Measurements from ENCODE around the gene CHST9. TPM values are rescaled to one million over a fixed set of nuclear protein-coding genes. Genes with fewer than 3 reads are reported as not detected.
"Not testable (repeated sequence)": the region's sequence is repeated elsewhere in the genome, so short reads cannot be mapped to it uniquely, and the experiment has no call there.

CHST9 gene
- total and polyA plus RNA-seq, 5 experiments from 2014 or later: not detected

GRCh38 chr18:27114842-27115241, 70.3 kb downstream of the CHST9 start:
- POLR2A ChIA-PET: no interaction called here

GRCh38 chr18:27113358-27113757, 71.8 kb downstream of the CHST9 start:
- Mint-ChIP-seq H3K4me3 (no peak overlapping the region), H3K27me3 (no peaks in the 10 kb centered on the region), H3K27ac (no peak overlapping the region), H3K36me3 (no peaks in the 10 kb centered on the region), H3K4me1 (no peaks in the 10 kb centered on the region), H3K9me3 (peaks cover 3 to 15% (median 7%) of the 10 kb centered on the region in 9 donors)
- ATAC-seq (no peak), DNase-seq (no peak)
- POLR2A ChIA-PET: no interaction called here

More at GRCh38 chr18:27114842-27115241, 70.3 kb downstream of the CHST9 start:
- Mint-ChIP-seq H3K36me3 (no peaks in the 10 kb centered on the region), H3K4me3 (no peak overlapping the region), H3K9me3 (peaks cover 5 to 15% (median 8%) of the 10 kb centered on the region in 9 donors), H3K27me3 (peaks cover 0 to 2% (median 0%) of the 10 kb centered on the region in 5 donors), H3K27ac (no peak overlapping the region), H3K4me1 (no peaks in the 10 kb centered on the region)
- ATAC-seq (no peak), DNase-seq (no peak)

- peaks cover 3 to 22% (median 8%) of the 10 kb centered on the region in 9 donors for H3K9me3 Mint-ChIP-seq
- H3K27me3 Mint-ChIP-seq: no peaks in the 10 kb centered on the region
- no peaks in the 10 kb centered on the region for H3K4me1 Mint-ChIP-seq
- H3K36me3 Mint-ChIP-seq: no peaks in the 10 kb centered on the region
- POLR2A ChIA-PET: no interaction called here
- no peak for DNase-seq
- no peak for ATAC-seq
- no peak overlapping the region for H3K27ac Mint-ChIP-seq
- no peak overlapping the region for H3K4me3 Mint-ChIP-seq
These were observed 74.8 kb downstream of the CHST9 start for GRCh38 chr18:27110319-27110718.

GRCh38 chr18:27109451-27109850, 75.7 kb downstream of the CHST9 start:
- no peaks in the 10 kb centered on the region for H3K36me3 Mint-ChIP-seq
- no peaks in the 10 kb centered on the region for H3K27me3 Mint-ChIP-seq
- H3K4me3 Mint-ChIP-seq: no peak overlapping the region
- POLR2A ChIA-PET: no interaction called here
- H3K4me1 Mint-ChIP-seq: no peaks in the 10 kb centered on the region
- no peak for DNase-seq
- no peak for ATAC-seq
- no peak overlapping the region for H3K27ac Mint-ChIP-seq
- H3K9me3 Mint-ChIP-seq: peaks cover 3 to 22% (median 9%) of the 10 kb centered on the region in 9 donors

- Mint-ChIP-seq H3K36me3 (no peaks in the 10 kb centered on the region), H3K4me1 (no peaks in the 10 kb centered on the region), H3K9me3 (peaks cover 3 to 21% (median 9%) of the 10 kb centered on the region in 9 donors), H3K27me3 (no peaks in the 10 kb centered on the region), H3K4me3 (no peak overlapping the region), H3K27ac (no peak overlapping the region)
- POLR2A ChIA-PET: no interaction called here
- DNase-seq: no peak
- ATAC-seq: no peak
These were observed 76.3 kb downstream of the CHST9 start for GRCh38 chr18:27108842-27109241.

- H3K27me3 Mint-ChIP-seq: no peaks in the 10 kb centered on the region
- H3K4me1 Mint-ChIP-seq: no peaks in the 10 kb centered on the region
- H3K36me3 Mint-ChIP-seq: no peaks in the 10 kb centered on the region
- no peak overlapping the region for H3K27ac Mint-ChIP-seq
- H3K9me3 Mint-ChIP-seq: peaks cover 0 to 20% (median 7%) of the 10 kb centered on the region in 9 donors
- H3K4me3 Mint-ChIP-seq: no peak overlapping the region
- DNase-seq (no peak), ATAC-seq (no peak)
- POLR2A ChIA-PET: no interaction called here
These were observed 80.4 kb downstream of the CHST9 start for GRCh38 chr18:27104743-27105142.

- POLR2A ChIA-PET: no interaction called here
- no peak for DNase-seq
- Mint-ChIP-seq H3K27me3 (no peaks in the 10 kb centered on the region), H3K4me3 (no peak overlapping the region), H3K4me1 (no peaks in the 10 kb centered on the region), H3K9me3 (peaks cover 6 to 34% (median 22%) of the 10 kb centered on the region in 9 donors), H3K36me3 (no peaks in the 10 kb centered on the region), H3K27ac (no peak overlapping the region)
- ATAC-seq: no peak
These were observed 90.5 kb downstream of the CHST9 start for GRCh38 chr18:27094621-27095020.

GRCh38 chr18:27093290-27093689, 91.8 kb downstream of the CHST9 start:
- not testable (repeated sequence) for H3K27me3 Mint-ChIP-seq, ATAC-seq, H3K27ac Mint-ChIP-seq

GRCh38 chr18:27081701-27082100, 103.4 kb downstream of the CHST9 start:
- no peaks in the 10 kb centered on the region for H3K4me1 Mint-ChIP-seq
- DNase-seq (no peak), ATAC-seq (no peak)
- no peaks in the 10 kb centered on the region for H3K27me3 Mint-ChIP-seq
- no peak overlapping the region for H3K27ac Mint-ChIP-seq
- no peaks in the 10 kb centered on the region for H3K36me3 Mint-ChIP-seq
- peaks cover 0 to 21% (median 6%) of the 10 kb centered on the region in 9 donors for H3K9me3 Mint-ChIP-seq
- no peak overlapping the region for H3K4me3 Mint-ChIP-seq
- POLR2A ChIA-PET: no interaction called here

More at GRCh38 chr18:27093290-27093689, 91.8 kb downstream of the CHST9 start:
- H3K4me3 Mint-ChIP-seq, H3K36me3 Mint-ChIP-seq, H3K4me1 Mint-ChIP-seq, POLR2A ChIA-PET, DNase-seq: not testable (repeated sequence)
- H3K9me3 Mint-ChIP-seq: peaks cover 0 to 22% (median 19%) of the 10 kb centered on the region in 9 donors

GRCh38 chr18:27075828-27076227, 109.3 kb downstream of the CHST9 start:
- DNase-seq: no peak
- no peak for ATAC-seq
- no peak overlapping the region for H3K27ac Mint-ChIP-seq
- H3K4me1 Mint-ChIP-seq: no peaks in the 10 kb centered on the region
- no peaks in the 10 kb centered on the region for H3K27me3 Mint-ChIP-seq
- POLR2A ChIA-PET: no interaction called here
- H3K36me3 Mint-ChIP-seq: no peaks in the 10 kb centered on the region
- H3K9me3 Mint-ChIP-seq: peaks cover 0 to 8% (median 2%) of the 10 kb centered on the region in 9 donors
- no peak overlapping the region for H3K4me3 Mint-ChIP-seq

- Mint-ChIP-seq H3K27me3 (no peaks in the 10 kb centered on the region), H3K4me3 (no peak overlapping the region), H3K9me3 (peaks cover 0 to 8% (median 0%) of the 10 kb centered on the region in 9 donors), H3K4me1 (no peaks in the 10 kb centered on the region), H3K27ac (no peak overlapping the region), H3K36me3 (no peaks in the 10 kb centered on the region)
- DNase-seq (no peak), ATAC-seq (no peak)
- POLR2A ChIA-PET: no interaction called here
These were observed 111.7 kb downstream of the CHST9 start for GRCh38 chr18:27073404-27073830.

GRCh38 chr18:27064673-27065072, 120.4 kb downstream of the CHST9 start:
- no peak overlapping the region for H3K27ac Mint-ChIP-seq
- ATAC-seq (no peak), DNase-seq (no peak)
- POLR2A ChIA-PET: no interaction called here
- H3K27me3 Mint-ChIP-seq: peaks cover 0 to 5% (median 0%) of the 10 kb centered on the region in 5 donors
- H3K4me1 Mint-ChIP-seq: no peaks in the 10 kb centered on the region
- peaks cover 0 to 8% (median 0%) of the 10 kb centered on the region in 9 donors for H3K9me3 Mint-ChIP-seq
- no peak overlapping the region for H3K4me3 Mint-ChIP-seq
- no peaks in the 10 kb centered on the region for H3K36me3 Mint-ChIP-seq

GRCh38 chr18:27062802-27063201, 122.3 kb downstream of the CHST9 start:
- H3K9me3 Mint-ChIP-seq: peaks cover 0 to 8% (median 0%) of the 10 kb centered on the region in 9 donors
- H3K27me3 Mint-ChIP-seq: peaks cover 0 to 5% (median 0%) of the 10 kb centered on the region in 5 donors
- no peak for ATAC-seq
- POLR2A ChIA-PET: no interaction called here
- no peak overlapping the region for H3K27ac Mint-ChIP-seq
- H3K4me3 Mint-ChIP-seq: no peak overlapping the region
- no peaks in the 10 kb centered on the region for H3K36me3 Mint-ChIP-seq
- DNase-seq: no peak
- H3K4me1 Mint-ChIP-seq: no peaks in the 10 kb centered on the region

GRCh38 chr18:27061488-27062095, 123.5 kb downstream of the CHST9 start:
- ATAC-seq (no peak), DNase-seq (no peak)
- POLR2A ChIA-PET: no interaction called here
- H3K36me3 Mint-ChIP-seq: no peaks in the 10 kb centered on the region
- no peaks in the 10 kb centered on the region for H3K4me1 Mint-ChIP-seq
- peak overlapping the region in 1 of 10 donors; percentile 33 for H3K27ac Mint-ChIP-seq
- peaks cover 0 to 5% (median 0%) of the 10 kb centered on the region in 5 donors for H3K27me3 Mint-ChIP-seq
- peaks cover 0 to 8% (median 0%) of the 10 kb centered on the region in 9 donors for H3K9me3 Mint-ChIP-seq
- no peak overlapping the region for H3K4me3 Mint-ChIP-seq

All from naive thymus-derived CD8-positive, alpha-beta T cell (primary cell).